Effector CD8-positive, alpha-beta T cell (primary cell): ENCODE data around the gene NAALADL1.
"Not testable (repeated sequence)": the region's sequence is repeated elsewhere in the genome, so short reads cannot be mapped to it uniquely, and the experiment has no call there.

ENCODE experiments used
- DNase-seq: peaks from one replicate; lab custom pipeline; 2025; lab: John Stamatoyannopoulos, UW

The NAALADL1 gene

DNA sequence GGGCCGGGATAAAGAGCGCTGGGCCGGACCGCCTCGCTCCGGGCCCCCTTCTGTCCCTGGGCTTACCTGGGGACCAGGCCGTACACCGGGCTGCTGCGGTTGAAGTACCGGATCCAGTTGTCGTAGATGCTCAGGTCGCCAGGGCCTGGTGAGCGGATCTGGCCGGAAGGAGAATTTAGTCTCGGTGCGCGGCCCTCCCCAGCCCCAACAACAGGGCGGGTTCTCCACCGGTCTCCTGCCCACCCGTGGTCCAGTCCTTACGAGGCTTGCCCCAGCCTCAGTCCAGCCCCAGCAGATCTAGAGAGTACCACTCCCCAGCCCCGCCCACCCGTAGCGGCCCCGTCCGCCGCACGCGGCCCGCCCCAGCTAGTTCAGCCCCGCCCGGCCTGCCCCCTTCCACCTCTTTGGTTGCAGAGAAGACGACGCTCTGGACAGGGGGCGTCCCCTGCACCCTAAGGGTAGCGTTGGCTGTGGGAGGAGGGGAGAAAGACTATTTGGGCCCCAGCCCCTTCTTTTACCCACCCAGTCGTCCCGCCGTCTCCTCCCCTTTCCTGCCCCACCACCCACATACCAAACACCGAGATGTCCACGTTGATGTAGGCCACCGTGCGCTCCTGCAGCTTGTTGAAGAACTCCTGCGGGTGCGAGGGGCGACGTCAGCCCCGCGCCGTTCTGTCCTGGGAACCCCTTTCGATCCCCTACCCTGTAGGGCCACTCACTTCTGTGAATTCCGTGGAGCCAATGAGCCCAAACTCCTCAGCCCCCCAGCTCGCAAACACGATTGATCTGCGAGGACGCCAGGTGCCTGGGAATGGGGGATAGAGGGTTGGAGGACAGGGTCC is 10.6 kb downstream of the NAALADL1 start:
- DNase-seq: peak; percentile 5

DNA sequence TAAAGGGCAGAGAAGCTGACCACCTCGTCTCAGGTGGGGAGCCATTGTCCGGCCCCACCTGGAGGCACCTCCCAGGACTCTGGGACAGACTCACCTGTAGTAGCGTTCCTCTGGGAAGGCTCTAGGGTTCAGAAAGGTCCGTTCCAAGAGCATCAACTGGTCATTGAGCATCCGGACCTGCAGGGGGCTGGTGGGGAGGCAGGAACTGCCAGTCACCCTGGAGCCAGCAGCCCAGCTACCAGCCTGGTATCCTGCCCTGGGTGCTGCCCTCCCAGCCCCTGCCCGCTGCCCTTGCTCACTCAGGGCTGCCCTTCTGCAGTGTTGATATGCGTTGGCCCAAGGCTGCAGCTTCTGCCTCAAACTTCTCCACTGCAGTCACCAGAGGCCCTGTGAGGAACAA is 12.6 kb downstream of the NAALADL1 start:
- no peak for DNase-seq

DNA sequence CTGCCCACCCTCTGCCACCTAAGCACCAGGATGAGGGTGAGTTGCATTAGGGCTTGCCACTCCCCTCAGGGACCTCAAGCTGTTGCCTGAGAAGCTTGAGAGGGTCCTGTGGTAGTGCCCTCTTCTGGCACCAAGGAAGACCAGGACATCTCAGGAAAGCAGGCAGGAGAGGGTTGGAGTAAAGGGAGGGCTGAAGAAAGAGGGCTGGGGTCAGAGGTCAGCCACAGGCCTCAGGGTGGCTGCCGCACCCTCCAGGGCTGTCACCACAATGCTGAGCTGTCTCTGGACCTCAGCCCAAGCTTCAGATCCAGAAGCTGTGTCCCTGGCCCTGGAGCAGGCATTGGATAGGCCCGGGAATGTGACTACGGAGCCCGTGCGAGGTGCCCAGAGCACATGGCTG is 13.3 kb downstream of the NAALADL1 start:
- no peak for DNase-seq

- DNase-seq: no peak
Observed at GRCh38 chr11:65043881-65044501, 14.4 kb downstream of the NAALADL1 start.

DNA sequence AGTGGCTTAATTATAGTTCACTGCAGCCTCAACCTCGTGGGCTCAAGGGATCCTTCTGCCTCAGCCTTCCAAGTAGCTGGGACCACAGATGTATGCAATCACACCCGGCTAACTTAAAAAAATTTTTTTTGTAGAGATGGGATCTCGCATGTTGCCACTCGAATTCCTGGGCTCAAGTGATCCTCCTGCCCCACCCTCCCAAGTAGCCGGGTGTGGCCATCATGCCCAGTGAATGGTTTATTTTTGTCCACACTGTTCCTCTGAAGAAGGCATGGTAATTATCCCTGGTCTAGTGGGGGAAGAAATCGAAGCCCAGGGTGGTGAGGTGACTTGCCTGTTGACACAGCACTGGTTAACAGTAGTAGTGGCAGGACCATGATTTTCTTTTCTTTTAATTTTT is 15.5 kb downstream of the NAALADL1 start:
- no peak for DNase-seq

GRCh38 chr11:65040847-65041622 is 17.3 kb downstream of the NAALADL1 start, which contains the start of gene SAC3D1:
Gene SAC3D1 (plus strand): TSS chr11:65041210. CDS start chr11:65041293, 83 bp downstream.
- peak; percentile 79 for DNase-seq

- DNase-seq: no peak
Observed at GRCh38 chr11:65040520-65040846, 17.9 kb downstream of the NAALADL1 start.

GRCh38 chr11:65036931-65037330 is 21.4 kb downstream of the NAALADL1 start:
- no peak for DNase-seq

DNA sequence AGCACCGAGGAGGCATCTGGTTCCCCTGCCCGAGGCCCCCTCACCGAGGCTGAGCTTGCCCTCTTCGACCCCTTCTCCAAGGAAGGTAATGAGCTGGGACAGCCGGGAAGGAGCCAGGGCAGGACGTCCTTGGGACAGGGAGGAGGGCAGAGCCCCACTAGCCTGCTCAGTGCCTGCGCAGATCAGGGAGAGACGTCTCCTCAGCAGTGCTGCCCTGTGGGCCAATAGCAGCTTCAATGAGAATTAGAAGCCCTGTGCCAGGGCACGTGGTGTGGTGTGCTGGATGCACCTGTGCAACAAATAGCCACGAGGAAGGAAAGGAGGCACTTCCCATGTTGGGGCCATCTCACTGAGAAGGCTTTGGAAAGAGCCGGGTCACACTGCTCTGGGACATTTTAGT is 22.8 kb downstream of the NAALADL1 start:
- no peak for DNase-seq

DNA sequence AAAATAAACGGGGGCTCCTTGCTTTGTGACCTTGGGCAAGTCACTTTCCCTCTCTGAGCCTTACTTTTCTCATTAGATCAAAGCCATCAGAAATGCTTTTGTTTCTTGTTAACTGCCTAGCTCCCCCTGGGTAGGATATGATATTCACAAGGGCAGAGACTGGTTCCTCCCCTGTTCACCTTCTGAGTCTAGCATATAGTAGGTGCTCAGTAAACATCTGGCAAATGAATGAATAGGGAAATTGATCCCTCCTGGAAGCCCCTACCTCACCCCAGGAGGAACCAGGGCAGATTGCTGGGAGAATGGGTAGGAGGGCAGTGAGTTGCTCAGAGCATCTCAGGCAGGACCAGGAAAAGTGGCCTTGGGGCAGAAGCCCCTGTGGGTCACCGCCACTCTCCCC is 23.9 kb downstream of the NAALADL1 start:
- DNase-seq: no peak

DNA sequence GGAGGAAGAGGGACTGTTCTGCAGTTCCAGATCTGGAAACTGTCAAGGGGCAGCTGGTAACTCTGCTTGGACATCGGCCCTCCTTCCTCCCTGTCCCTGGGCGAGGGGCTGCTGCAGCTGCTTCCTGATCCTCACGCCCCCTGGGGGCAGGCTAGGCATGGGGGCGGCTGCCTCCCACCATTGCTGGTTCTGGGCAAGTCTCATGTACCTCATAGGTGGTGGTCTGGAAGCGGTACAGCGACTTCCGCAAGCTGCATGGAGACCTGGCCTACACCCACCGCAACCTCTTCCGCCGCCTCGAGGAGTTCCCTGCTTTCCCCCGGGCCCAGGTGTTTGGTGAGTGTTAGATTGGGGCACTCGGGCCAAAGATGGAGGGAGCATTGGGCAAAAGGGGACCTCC is 26.1 kb downstream of the NAALADL1 start:
- DNase-seq: no peak

DNA sequence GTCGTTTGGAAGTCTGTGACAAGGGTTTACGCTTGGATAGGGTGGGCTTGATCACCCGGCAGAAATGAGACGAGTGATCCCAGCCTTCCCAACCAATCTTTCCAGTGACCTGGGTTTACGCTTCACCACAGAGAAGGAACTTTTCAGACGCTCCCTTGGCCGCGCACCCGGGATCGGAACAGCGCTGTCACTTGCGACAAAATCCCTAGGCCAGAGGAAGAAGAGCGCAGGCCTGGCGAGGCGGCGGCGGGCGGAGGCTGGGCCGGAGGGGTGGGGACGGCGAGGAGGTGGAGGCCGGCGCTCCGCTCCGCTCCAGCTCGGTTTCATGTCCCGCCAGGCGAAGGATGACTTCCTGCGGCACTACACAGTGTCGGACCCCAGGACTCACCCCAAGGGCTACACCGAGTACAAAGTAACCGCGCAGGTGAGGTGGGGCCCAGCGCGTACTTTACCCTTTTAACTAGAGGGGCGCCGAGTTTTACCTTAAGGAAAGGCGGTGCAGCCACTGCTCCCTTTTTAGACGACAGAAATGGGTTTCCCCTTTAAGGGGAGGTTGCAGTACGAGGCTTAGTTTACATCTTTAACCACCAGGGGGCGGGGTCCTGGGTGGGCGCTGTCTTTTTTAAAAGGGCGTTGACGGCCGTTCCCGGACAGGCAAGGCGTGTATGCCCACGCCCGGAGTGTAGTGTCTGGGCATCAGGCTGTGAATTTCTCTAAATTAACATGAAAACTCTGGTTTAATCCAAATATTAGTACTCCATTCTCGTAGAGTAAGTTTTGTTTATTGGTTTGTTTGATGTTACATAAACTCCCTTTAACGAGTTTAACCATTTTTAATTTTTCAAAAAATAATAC is 30.9 kb downstream of the NAALADL1 start, which contains the start of gene SNX15:
TSS of gene SNX15 (plus strand) at position 227 of the 855 bp plus-strand sequence. CDS start at position 326, 99 bp downstream.
- peak; percentile 89 for DNase-seq

DNA sequence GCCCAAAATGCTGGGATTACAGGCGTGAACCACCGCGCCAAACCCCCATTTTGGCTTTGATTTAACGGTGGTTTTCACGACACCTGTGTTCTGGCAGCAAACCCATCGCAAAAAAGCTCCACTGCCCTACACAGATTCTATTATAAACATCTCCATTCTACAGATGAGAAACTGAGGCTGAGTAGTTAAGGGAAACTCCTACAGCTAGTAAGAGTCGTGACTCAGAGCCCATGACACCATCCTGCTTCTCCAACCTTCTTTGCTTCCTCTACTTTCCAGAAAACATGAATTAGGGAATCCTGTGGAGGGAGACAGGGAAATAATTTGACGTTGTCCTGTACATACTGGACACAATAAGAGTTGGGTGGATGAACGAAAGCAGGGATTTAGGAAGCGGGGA is 31.5 kb downstream of the NAALADL1 start:
- DNase-seq: no peak

GRCh38 chr11:65023502-65023901 is 34.9 kb downstream of the NAALADL1 start:
- DNase-seq: not testable (repeated sequence)

GRCh38 chr11:65021509-65021908 is 36.8 kb downstream of the NAALADL1 start:
- DNase-seq: no peak

GRCh38 chr11:65021003-65021402 is 37.4 kb downstream of the NAALADL1 start:
- no peak for DNase-seq

GRCh38 chr11:65019824-65020223 is 38.5 kb downstream of the NAALADL1 start:
- DNase-seq: no peak

DNA sequence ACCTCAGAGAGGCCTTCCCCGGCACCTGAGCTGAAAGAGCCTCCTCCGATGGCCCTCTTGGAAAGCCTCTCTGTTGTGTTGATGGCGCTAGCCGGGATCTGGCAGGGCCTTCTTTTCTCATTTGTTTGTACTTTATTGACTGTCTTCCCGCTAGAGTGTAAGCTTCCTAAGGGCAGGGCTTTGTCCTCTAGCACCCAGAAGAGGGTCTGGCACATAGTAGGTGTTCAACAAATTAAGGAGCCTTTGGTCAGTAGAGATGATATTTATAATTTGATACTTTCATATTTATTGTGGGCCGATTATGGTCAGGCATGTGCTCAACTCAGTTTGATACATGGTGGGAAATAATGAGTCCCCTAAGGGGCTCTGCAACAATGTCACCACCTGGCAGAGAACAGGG is 40.4 kb downstream of the NAALADL1 start:
- DNase-seq: no peak

DNA sequence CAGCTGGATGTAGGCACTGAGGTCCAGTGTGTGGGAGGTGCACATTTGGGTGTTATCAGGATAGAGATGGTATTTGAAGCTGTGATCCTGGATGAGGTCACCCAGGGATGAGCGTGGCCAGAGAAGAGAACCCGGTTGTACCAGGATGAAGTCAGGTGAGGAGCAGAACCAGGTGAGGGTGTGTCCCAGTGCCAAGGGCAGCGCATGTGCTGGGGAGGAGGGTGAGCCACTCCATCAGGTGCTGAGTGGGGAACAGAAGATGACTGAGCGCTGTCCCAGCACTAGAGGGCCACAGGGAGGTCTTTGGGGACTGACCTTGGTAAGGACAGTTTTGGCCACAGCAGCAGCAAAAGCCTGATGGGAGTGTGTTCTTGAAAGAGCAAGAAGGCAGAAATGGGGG is 41.6 kb downstream of the NAALADL1 start:
- DNase-seq: no peak

- no peak for DNase-seq
Observed at GRCh38 chr11:65014726-65015227, 43.6 kb downstream of the NAALADL1 start.
